Lower lobe of right lung (tissue), 2 donors: Measurements from ENCODE around the gene SLC15A3. TPM values are rescaled to one million over a fixed set of nuclear protein-coding genes. Genes with fewer than 3 reads are reported as not detected.
A peak's percentile ranks its signal among the peaks of the same experiment; 100 is the strongest.

Experiments used
- ATAC-seq, 2 donors: fragments of 200-7000 bp; cut with Tn5 transposase; one replicate each; pipeline ENCODE4 v1.9.1; 2020 to 2022; ENCODE audit warnings: mild to moderate bottlenecking in 2 of 2, moderate library complexity in 2 of 2
- DNase-seq: peaks from one replicate; pipeline ENCODE4 v3.0.0-alpha.2; 2020
- H3K27ac ChIP-seq: fragments of 200-600 bp; one replicate; pipeline ENCODE4 v1.8.0; 2022
- H3K27me3 ChIP-seq: fragments of 200-600 bp; one replicate; pipeline ENCODE4 v1.8.0; 2022; ENCODE audit warnings: low read depth
- H3K36me3 ChIP-seq: fragments of 200-600 bp; one replicate; pipeline ENCODE4 v1.8.0; 2022; ENCODE audit warnings: mild to moderate bottlenecking
- H3K4me1 ChIP-seq: fragments of 200-600 bp; one replicate; pipeline ENCODE4 v1.8.0; 2022
- H3K4me3 ChIP-seq: fragments of 200-600 bp; one replicate; pipeline ENCODE4 v1.8.0; 2022; ENCODE audit warnings: mild to moderate bottlenecking
- H3K9me3 ChIP-seq: fragments of 200-600 bp; one replicate; pipeline ENCODE4 v1.8.0; 2022
- intact Hi-C: fragments of 100-400 bp; cut with DNase I; formaldehyde crosslinking; loops from one replicate; pipeline ENCODE4 v1.11.0; 2022
- total RNA-seq: library from RNA; stranded (reverse); fragmentation: NEBNext Ultra II Directional; extraction: Animal tissue kit (Norgen Biotek cat#: 25700); gene quantifications from one replicate; pipeline ENCODE4 v1.2.1, GENCODE V29; 2021
- TF ChIP-seq, protein P1 (sequence below): fragments of 200-600 bp; IDR thresholded peaks from one replicate; pipeline ENCODE4 v1.8.0; 2022; ENCODE audit warnings: antibody characterized with exemption, mild to moderate bottlenecking
- donor health status: DM: no; HTN: yes; CAD: no; lungs with severe emphysema.

SLC15A3 gene
- total RNA-seq, 1 donor from 2014 or later, result 199 TPM

GRCh38 chr11:60900673-60901404 lies 51.1 kb downstream of the SLC15A3 start:
- no peak for DNase-seq
- H3K9me3 ChIP-seq, result no peaks in the 10 kb centered on the region
- TF ChIP-seq, protein P1, sequence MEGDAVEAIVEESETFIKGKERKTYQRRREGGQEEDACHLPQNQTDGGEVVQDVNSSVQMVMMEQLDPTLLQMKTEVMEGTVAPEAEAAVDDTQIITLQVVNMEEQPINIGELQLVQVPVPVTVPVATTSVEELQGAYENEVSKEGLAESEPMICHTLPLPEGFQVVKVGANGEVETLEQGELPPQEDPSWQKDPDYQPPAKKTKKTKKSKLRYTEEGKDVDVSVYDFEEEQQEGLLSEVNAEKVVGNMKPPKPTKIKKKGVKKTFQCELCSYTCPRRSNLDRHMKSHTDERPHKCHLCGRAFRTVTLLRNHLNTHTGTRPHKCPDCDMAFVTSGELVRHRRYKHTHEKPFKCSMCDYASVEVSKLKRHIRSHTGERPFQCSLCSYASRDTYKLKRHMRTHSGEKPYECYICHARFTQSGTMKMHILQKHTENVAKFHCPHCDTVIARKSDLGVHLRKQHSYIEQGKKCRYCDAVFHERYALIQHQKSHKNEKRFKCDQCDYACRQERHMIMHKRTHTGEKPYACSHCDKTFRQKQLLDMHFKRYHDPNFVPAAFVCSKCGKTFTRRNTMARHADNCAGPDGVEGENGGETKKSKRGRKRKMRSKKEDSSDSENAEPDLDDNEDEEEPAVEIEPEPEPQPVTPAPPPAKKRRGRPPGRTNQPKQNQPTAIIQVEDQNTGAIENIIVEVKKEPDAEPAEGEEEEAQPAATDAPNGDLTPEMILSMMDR, result no peak
- H3K4me1 ChIP-seq, result peaks cover 22% of the 10 kb centered on the region
- H3K4me3 ChIP-seq, result no peak overlapping the region
- ATAC-seq, result no peak
- intact Hi-C loops, result no loop called here
- H3K36me3 ChIP-seq, result peaks cover 83% of the 10 kb centered on the region
- no peaks in the 10 kb centered on the region for H3K27me3 ChIP-seq
- H3K27ac ChIP-seq, result no peak overlapping the region

DNA sequence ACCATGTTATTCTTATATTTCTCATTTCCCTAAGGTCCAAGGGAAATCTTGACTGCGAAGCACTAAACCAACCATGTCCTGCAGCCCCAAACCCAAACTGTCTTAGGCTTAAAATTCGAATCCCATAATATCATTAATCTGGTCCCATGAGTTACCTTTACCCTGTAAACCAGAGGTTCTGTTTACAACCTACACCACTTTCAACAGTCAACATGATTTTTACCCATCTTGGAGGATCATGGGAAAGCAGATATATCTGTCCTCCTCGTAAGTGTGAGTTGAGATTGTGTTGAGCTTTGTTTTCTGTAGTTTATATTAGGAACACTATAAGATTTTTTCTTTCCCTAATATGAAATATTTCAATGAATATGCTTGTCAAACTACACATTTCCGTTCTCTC lies 52.0 kb downstream of the SLC15A3 start:
- Histone ChIP-seq H3K4me3 (no peak overlapping the region), H3K9me3 (no peaks in the 10 kb centered on the region), H3K27ac (no peak overlapping the region), H3K36me3 (peaks cover 91% of the 10 kb centered on the region), H3K27me3 (no peaks in the 10 kb centered on the region), H3K4me1 (peaks cover 14% of the 10 kb centered on the region)
- intact Hi-C loops, result loop anchor here (5.0 kb wide), 1 partner anchor 68 kb away; no protein-coding TSS in a partner anchor
- ATAC-seq, result no peak
- no peak for DNase-seq
- TF ChIP-seq, protein P1, result no peak

- DNase-seq (no peak), ATAC-seq (peak; percentile 79 to 83)
- TF ChIP-seq, protein P1, result peak; percentile 94
- H3K36me3 ChIP-seq, result peaks cover 98% of the 10 kb centered on the region
- no peaks in the 10 kb centered on the region for H3K27me3 ChIP-seq
- no peak overlapping the region for H3K4me3 ChIP-seq
- H3K9me3 ChIP-seq, result no peaks in the 10 kb centered on the region
- no peak overlapping the region for H3K27ac ChIP-seq
- peaks cover 7% of the 10 kb centered on the region for H3K4me1 ChIP-seq
- intact Hi-C loops, result loop anchor here (5.0 kb wide), 1 partner anchor 67 kb away; no protein-coding TSS in a partner anchor
Measured at GRCh38 chr11:60899046-60899936, 52.7 kb downstream of the SLC15A3 start.

DNA sequence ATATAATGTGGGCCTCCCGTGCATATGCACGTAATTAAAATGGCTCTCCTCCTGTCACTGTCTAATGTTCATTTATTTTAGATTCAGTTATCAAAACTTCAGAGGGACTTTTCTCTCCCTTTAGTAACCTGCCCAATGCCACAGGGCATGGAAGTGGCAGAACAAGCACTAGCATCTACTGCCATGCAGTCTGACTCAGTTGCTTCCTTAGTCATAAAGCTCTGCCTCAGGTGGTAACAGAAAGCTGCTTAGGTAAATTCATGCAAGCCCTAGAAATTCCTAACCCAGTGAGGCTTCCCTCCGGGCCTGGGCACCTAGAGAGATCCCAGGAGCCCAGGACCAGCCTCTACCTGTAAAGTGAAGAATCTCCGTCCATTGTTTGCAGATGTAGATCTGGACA lies 54.5 kb downstream of the SLC15A3 start:
- no peaks in the 10 kb centered on the region for H3K4me1 ChIP-seq
- H3K27ac ChIP-seq, result no peak overlapping the region
- H3K36me3 ChIP-seq, result peaks cover 100% of the 10 kb centered on the region
- H3K4me3 ChIP-seq, result no peak overlapping the region
- DNase-seq (no peak), ATAC-seq (no peak)
- no peaks in the 10 kb centered on the region for H3K27me3 ChIP-seq
- TF ChIP-seq, protein P1, result no peak
- H3K9me3 ChIP-seq, result no peaks in the 10 kb centered on the region
- intact Hi-C loops, result loop anchor here (5.0 kb wide), 1 partner anchor 65 kb away; no protein-coding TSS in a partner anchor

DNA sequence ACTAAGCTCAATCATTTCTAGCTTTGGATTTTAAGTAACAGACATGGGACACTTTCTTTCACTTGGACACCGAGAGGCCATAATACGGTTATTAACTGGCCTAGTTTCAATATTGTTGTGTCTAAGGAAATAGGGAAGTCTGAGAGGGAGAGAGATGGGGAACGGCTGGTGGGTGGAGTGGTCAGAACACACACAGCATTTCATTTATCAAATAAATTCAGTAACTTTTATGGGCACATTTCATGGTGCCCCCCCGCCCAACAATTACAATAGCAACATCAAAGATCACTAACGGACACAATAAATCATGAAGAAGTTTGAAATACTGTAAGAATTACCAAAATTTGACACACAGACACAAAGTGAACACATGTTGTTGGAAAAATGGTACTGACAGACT lies 56.3 kb downstream of the SLC15A3 start:
- no peak overlapping the region for H3K27ac ChIP-seq
- TF ChIP-seq, protein P1, result no peak
- no peaks in the 10 kb centered on the region for H3K4me1 ChIP-seq
- no peak overlapping the region for H3K4me3 ChIP-seq
- no peak for ATAC-seq
- H3K9me3 ChIP-seq, result no peaks in the 10 kb centered on the region
- H3K27me3 ChIP-seq, result no peaks in the 10 kb centered on the region
- peaks cover 92% of the 10 kb centered on the region for H3K36me3 ChIP-seq
- intact Hi-C loops, result loop anchor here (5.0 kb wide), 1 partner anchor 63 kb away; no protein-coding TSS in a partner anchor
- no peak for DNase-seq
